ENCODE data around the gene INSYN1.

Gene INSYN1

GRCh38 chr15:73695773-73696640 lies 57.1 kb downstream of the INSYN1 start:
- H3K36me3 ChIP-seq (ENCODE audit: control insufficient read depth, insufficient read depth, low read length): no peaks in the 10 kb centered on the region
- H3K27ac ChIP-seq: no peak overlapping the region
- H3K9me3 ChIP-seq (ENCODE audit: control insufficient read depth, low read length): no peaks in the 10 kb centered on the region
- H2AFZ ChIP-seq: no peak overlapping the region
- H3K4me3 ChIP-seq (ENCODE audit: low read depth, low read length): no peak overlapping the region
- H3K4me2 ChIP-seq (ENCODE audit: low read length): no peak overlapping the region
- H3K9ac ChIP-seq: no peak overlapping the region
- TF ChIP-seq, protein P1, sequence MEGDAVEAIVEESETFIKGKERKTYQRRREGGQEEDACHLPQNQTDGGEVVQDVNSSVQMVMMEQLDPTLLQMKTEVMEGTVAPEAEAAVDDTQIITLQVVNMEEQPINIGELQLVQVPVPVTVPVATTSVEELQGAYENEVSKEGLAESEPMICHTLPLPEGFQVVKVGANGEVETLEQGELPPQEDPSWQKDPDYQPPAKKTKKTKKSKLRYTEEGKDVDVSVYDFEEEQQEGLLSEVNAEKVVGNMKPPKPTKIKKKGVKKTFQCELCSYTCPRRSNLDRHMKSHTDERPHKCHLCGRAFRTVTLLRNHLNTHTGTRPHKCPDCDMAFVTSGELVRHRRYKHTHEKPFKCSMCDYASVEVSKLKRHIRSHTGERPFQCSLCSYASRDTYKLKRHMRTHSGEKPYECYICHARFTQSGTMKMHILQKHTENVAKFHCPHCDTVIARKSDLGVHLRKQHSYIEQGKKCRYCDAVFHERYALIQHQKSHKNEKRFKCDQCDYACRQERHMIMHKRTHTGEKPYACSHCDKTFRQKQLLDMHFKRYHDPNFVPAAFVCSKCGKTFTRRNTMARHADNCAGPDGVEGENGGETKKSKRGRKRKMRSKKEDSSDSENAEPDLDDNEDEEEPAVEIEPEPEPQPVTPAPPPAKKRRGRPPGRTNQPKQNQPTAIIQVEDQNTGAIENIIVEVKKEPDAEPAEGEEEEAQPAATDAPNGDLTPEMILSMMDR (IDR thresholded peaks at IDR 0.05): no peak
- peaks cover 4% of the 10 kb centered on the region for H3K79me2 ChIP-seq
- no peaks in the 10 kb centered on the region for H3K27me3 ChIP-seq (ENCODE audit: control insufficient read depth, insufficient read depth, low read length)
- no peaks in the 10 kb centered on the region for H3K4me1 ChIP-seq

GRCh38 chr15:73694419-73694818 lies 58.7 kb downstream of the INSYN1 start:
- no peak overlapping the region for H3K4me3 ChIP-seq (ENCODE audit: low read depth, low read length)
- no peaks in the 10 kb centered on the region for H3K27me3 ChIP-seq (ENCODE audit: control insufficient read depth, insufficient read depth, low read length)
- H3K4me2 ChIP-seq (ENCODE audit: low read length): no peak overlapping the region
- H3K4me1 ChIP-seq: no peaks in the 10 kb centered on the region
- H3K79me2 ChIP-seq: peaks cover 3% of the 10 kb centered on the region
- no peak overlapping the region for H3K27ac ChIP-seq
- H3K9me3 ChIP-seq (ENCODE audit: control insufficient read depth, low read length): no peaks in the 10 kb centered on the region
- no peak overlapping the region for H3K9ac ChIP-seq
- no peak overlapping the region for H2AFZ ChIP-seq
- no peaks in the 10 kb centered on the region for H3K36me3 ChIP-seq (ENCODE audit: control insufficient read depth, insufficient read depth, low read length)
- TF ChIP-seq, protein P1 (IDR thresholded peaks at IDR 0.05): no peak

DNA sequence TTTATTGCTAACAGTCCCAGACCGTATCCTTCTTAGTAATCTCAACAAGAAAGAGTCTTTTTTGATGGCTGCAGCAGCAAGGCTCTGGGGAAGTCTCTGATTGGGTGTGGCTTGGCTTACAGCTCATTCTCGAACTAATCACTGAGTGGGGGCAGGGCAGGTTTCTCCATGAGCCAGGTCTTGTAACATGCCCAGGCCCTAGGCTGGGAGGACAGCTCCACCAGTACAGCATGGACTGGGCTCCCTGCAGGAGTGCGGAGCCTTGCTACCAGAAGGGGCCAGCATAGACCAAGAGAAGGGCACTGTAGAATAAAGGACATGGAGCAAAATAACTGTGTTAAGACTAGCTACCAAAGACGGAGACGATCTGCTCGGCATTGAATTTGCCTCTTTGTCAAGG lies 61.8 kb downstream of the INSYN1 start:
- TF ChIP-seq, protein P1 (IDR thresholded peaks at IDR 0.05): no peak
- Histone ChIP-seq H2AFZ (no peak overlapping the region), H3K4me2 (ENCODE audit: low read length) (no peak overlapping the region), H3K9ac (no peak overlapping the region), H3K79me2 (peaks cover 3% of the 10 kb centered on the region), H3K27ac (no peak overlapping the region), H3K4me1 (no peaks in the 10 kb centered on the region), H3K36me3 (ENCODE audit: control insufficient read depth, insufficient read depth, low read length) (no peaks in the 10 kb centered on the region), H3K27me3 (ENCODE audit: control insufficient read depth, insufficient read depth, low read length) (no peaks in the 10 kb centered on the region), H3K9me3 (ENCODE audit: control insufficient read depth, low read length) (no peaks in the 10 kb centered on the region), H3K4me3 (ENCODE audit: low read depth, low read length) (no peak overlapping the region)

GRCh38 chr15:73688455-73688854 lies 64.7 kb downstream of the INSYN1 start:
- no peak overlapping the region for H3K4me2 ChIP-seq (ENCODE audit: low read length)
- no peak overlapping the region for H3K4me3 ChIP-seq (ENCODE audit: low read depth, low read length)
- H3K9ac ChIP-seq: no peak overlapping the region
- no peaks in the 10 kb centered on the region for H3K36me3 ChIP-seq (ENCODE audit: control insufficient read depth, insufficient read depth, low read length)
- H3K4me1 ChIP-seq: no peaks in the 10 kb centered on the region
- no peaks in the 10 kb centered on the region for H3K79me2 ChIP-seq
- H3K27me3 ChIP-seq (ENCODE audit: control insufficient read depth, insufficient read depth, low read length): no peaks in the 10 kb centered on the region
- H3K9me3 ChIP-seq (ENCODE audit: control insufficient read depth, low read length): no peaks in the 10 kb centered on the region
- TF ChIP-seq, protein P1 (IDR thresholded peaks at IDR 0.05): no peak
- H3K27ac ChIP-seq: no peak overlapping the region
- no peak overlapping the region for H2AFZ ChIP-seq

DNA sequence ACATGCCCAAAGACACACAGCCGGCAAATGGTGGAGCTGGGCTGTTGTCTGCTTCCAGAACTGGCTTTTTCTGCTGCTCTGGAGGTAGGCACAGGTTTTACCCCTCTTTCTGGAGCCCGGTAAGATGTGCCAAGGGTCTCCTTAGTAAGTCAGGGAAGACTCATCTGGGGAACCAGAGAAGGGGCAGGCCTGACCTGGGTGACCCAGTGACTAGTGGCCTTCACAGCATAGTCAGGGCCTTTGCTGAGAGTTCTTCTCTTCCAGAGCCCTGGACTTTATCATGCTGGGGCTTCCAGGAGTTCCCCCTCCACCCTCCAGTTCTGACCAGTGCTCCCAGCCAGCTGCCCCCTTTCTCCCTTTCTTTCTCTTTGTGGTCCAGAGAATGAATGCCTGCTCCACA lies 65.8 kb downstream of the INSYN1 start:
- no peaks in the 10 kb centered on the region for H3K9me3 ChIP-seq (ENCODE audit: control insufficient read depth, low read length)

More for the DNA sequence above, 65.8 kb downstream of the INSYN1 start:
- Histone ChIP-seq H3K27me3 (ENCODE audit: control insufficient read depth, insufficient read depth, low read length) (no peaks in the 10 kb centered on the region), H2AFZ (no peak overlapping the region), H3K36me3 (ENCODE audit: control insufficient read depth, insufficient read depth, low read length) (no peaks in the 10 kb centered on the region), H3K4me2 (ENCODE audit: low read length) (no peak overlapping the region), H3K27ac (no peak overlapping the region), H3K79me2 (no peaks in the 10 kb centered on the region), H3K9ac (no peak overlapping the region), H3K4me3 (ENCODE audit: low read depth, low read length) (no peak overlapping the region), H3K4me1 (no peaks in the 10 kb centered on the region)
- TF ChIP-seq, protein P1 (IDR thresholded peaks at IDR 0.05): no peak

Data from parathyroid adenoma (tissue), 2 donors.